C1 segment of cervical spinal cord (tissue), 14 donors: Measurements from ENCODE around the gene CD34.
"Not testable (repeated sequence)": the region's sequence is repeated elsewhere in the genome, so short reads cannot be mapped to it uniquely, and the experiment has no call there.

Experiments used
- DNase-seq, 14 donors: peaks; one replicate each; lab custom pipeline; 2025; lab: John Stamatoyannopoulos, UW

Gene CD34

DNA sequence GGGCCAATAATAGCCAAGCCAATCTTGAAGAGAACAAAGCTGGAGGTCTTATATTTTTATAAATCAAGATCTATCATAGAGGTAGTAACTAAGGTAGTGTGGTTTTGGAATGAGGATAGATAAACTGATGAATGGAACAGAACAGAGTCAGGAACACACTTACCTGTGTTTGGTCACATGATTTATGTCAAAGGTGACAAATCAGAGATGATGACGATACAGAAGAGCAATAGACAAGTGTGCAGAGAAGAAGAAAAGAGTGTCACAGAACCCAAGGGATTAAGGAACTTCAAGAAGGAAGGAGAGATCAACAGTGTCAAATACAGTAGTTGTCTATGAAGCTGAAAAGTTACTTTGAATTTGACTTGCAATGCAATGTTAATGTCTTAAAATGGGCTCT is 16.1 kb upstream of the CD34 start:
- no peak for DNase-seq

- not testable (repeated sequence) for DNase-seq
Observed at GRCh38 chr1:207925969-207926368, 15.0 kb upstream of the CD34 start.

- DNase-seq: peak in 1 of 14 donors; percentile 36
Observed at GRCh38 chr1:207925210-207925609, 14.3 kb upstream of the CD34 start.

DNA sequence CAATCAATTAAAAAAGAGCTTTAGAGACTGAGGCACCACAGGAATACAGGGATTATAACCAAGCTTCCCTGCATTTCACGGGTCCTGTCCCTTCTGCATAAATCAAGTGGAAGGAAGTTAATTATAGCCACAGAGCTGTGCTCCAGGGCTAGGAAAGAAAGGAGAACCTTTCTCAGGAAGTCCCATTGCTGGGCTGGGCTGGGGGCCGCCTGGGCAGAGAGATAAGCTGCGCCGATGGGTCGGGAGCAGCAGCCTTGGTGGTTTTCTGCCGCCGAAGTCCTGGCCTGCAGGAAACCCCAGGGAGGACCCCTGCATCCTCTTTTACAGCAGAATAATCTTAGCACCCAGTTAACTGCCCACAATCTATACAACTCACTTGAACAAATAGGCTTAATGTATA is 12.6 kb upstream of the CD34 start:
- no peak for DNase-seq

GRCh38 chr1:207923121-207923520 is 12.2 kb upstream of the CD34 start:
- DNase-seq: no peak

GRCh38 chr1:207922554-207922953 is 11.6 kb upstream of the CD34 start:
- DNase-seq: no peak

DNA sequence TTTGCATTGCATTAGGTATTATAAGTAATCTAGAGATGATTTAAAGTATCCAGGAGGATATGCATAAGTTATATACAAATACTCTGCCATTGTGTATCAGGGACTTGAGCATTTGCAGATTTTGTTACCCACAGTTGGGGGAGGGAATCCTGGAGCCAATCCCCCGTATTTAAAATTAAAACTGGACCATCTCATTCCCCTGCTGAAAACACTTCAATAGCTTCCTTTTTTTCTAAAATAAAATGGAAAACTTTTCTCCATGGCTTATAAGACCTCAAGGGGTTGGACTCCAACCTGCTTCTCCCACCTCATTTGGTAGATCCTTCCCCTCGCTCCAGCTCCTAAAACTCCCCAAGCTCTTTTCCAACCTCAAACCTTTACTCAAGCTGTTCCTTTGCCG is 10.4 kb upstream of the CD34 start:
- no peak for DNase-seq

DNA sequence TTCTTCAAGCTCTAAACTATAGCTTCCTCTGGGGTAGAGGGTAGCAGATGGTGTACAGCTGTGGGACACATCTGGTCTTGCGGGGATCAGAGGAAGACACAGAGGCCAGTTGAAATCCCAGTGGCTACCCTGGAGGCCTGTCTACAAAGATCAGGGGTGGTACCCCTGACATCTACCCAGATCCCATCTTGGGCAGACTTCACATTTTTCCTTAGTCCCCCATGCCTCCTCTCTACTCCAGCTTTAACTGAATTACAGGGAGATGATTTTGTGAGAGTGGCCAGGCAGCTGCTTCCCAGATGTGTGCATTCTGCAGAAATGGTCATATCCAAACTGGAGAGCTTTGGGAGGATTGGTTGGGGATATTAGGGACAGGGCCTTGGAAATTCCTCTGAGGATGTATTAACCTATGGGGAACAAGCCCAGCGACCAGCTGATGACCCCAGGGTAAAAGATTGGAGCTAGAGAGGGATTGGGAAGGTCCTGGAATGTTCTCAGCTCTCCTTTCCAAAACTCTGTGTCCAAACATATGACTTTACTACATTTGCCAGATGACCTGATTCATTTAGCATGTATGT is 9.6 kb upstream of the CD34 start:
- no peak for DNase-seq

- peak in 1 of 14 donors; percentile 24 for DNase-seq
Observed at GRCh38 chr1:207919523-207920170, 8.7 kb upstream of the CD34 start.

GRCh38 chr1:207918581-207918980 is 7.7 kb upstream of the CD34 start:
- DNase-seq: no peak

- no peak for DNase-seq
Observed at GRCh38 chr1:207918011-207918410, 7.1 kb upstream of the CD34 start.

DNA sequence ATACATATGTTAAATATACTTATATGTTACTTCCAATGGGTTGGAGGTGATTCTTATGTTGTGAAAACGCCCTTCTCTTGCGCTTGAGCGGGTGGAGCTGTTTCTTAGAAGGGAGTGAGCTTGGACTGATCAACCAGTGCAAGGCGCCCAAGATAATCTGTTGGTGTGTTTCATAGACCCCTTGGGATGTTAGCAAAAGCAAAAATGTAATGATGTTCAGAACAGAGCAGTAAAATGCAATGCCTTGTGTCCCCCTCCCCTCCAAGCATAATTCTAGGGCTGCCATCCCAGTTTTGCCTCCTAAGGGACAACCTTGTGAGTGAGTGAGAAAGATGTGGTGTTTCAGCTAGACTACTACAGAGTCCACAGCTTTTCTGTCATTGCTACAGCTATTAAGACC is 6.2 kb upstream of the CD34 start:
- DNase-seq: no peak

GRCh38 chr1:207913951-207914350 is 3.0 kb upstream of the CD34 start:
- DNase-seq: no peak

- no peak for DNase-seq
Observed at GRCh38 chr1:207911856-207912760, 1.2 kb upstream of the CD34 start.

GRCh38 chr1:207909687-207910086 is 1.2 kb downstream of the CD34 start:
- DNase-seq: no peak

- DNase-seq: no peak
Observed at GRCh38 chr1:207908107-207908734, 2.7 kb downstream of the CD34 start.

- DNase-seq: no peak
Observed at GRCh38 chr1:207904391-207904790, 6.5 kb downstream of the CD34 start.

DNA sequence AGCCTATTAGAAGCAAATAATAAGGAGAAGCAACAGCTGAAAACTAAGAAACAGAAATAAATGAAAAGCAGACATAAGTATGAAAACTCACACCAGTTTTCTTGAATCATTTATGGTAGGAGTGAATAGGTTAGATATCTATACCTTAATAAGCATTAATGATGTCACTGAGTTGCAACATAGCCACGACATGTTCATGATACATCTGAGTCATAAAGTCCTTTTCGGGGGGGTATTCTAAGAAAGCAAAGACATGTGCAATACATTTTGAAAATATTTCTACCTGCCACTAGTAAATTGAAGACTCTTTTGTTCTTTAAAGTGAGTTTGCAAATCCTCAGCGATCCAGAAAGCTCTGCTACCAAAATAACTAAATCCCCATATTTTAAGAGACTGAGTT is 7.2 kb downstream of the CD34 start:
- no peak for DNase-seq

GRCh38 chr1:207903053-207903452 is 7.9 kb downstream of the CD34 start:
- no peak for DNase-seq

- DNase-seq: no peak
Observed at GRCh38 chr1:207902566-207902965, 8.4 kb downstream of the CD34 start.

GRCh38 chr1:207901041-207901653 is 9.8 kb downstream of the CD34 start:
- DNase-seq: no peak

DNA sequence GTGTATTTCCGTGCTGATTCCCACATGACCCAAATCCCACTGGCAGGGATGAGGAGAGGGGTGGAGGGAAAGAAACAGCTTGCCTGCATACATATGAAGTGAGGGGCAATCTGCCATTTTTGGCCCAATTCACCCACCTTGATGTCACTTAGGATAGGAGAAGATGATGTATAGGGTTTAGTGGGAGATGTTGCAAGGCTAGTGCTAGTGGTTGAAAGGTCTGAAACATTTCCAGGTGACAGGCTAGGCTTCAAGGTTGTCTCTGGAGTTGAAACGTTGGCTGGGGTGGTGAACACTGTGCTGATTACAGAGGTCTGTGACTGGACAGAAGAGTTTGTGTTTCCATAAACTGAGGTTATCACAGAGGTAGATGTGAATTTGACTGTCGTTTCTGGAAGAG is 12.1 kb downstream of the CD34 start:
- no peak for DNase-seq
